ENCODE results near the gene FKBP7. TPM values are rescaled to one million over a fixed set of nuclear protein-coding genes. Genes with fewer than 3 reads are reported as not detected.

The FKBP7 gene
- total and polyA plus RNA-seq, 12 donors: 5.3 to 18.0 (median 8.6) TPM

DNA sequence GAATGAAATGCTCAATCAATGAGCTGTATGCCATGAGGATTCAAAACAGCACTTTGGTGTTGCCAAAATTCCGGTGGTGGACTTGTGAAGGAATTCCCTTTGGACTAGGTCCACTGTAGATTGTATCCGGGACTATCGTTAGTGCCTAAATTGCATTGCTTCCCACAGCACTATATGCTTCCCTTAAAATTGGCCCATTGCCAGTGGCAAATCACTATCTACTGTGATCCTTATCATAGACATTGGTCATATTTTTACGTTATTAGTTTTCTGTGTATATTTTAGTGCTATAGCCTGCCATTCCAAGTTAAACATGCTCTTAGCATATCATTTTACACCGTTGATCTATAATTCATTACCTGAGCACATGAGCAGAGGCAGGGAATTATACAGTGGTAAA lies 25.5 kb downstream of the FKBP7 start:
- Histone ChIP-seq H3K4me3 (no peak overlapping the region), H3K36me3 (replicated peaks in 1 of 2) (no peaks in the 10 kb centered on the region), H3K9me3 (replicated peaks in 1 of 3) (no peaks in the 10 kb centered on the region), H3K27ac (no peak overlapping the region), H3K4me1 (replicated peaks in 1 of 2) (peaks cover 0 to 27% of the 10 kb centered on the region in 2 donors), H3K27me3 (no peaks in the 10 kb centered on the region)
- intact Hi-C loops (cut with DNase I): no loop called here
- WGBS, 4 donors: 68 to 78% (median 72%) methylated on average over 5 of the region's 5 CpGs
- TF ChIP-seq, protein P1, sequence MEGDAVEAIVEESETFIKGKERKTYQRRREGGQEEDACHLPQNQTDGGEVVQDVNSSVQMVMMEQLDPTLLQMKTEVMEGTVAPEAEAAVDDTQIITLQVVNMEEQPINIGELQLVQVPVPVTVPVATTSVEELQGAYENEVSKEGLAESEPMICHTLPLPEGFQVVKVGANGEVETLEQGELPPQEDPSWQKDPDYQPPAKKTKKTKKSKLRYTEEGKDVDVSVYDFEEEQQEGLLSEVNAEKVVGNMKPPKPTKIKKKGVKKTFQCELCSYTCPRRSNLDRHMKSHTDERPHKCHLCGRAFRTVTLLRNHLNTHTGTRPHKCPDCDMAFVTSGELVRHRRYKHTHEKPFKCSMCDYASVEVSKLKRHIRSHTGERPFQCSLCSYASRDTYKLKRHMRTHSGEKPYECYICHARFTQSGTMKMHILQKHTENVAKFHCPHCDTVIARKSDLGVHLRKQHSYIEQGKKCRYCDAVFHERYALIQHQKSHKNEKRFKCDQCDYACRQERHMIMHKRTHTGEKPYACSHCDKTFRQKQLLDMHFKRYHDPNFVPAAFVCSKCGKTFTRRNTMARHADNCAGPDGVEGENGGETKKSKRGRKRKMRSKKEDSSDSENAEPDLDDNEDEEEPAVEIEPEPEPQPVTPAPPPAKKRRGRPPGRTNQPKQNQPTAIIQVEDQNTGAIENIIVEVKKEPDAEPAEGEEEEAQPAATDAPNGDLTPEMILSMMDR (IDR thresholded peaks at IDR 0.05): no peak
- TF ChIP-seq POLR2A (IDR thresholded peaks at IDR 0.05): no peak
- no peak for DNase-seq

DNA sequence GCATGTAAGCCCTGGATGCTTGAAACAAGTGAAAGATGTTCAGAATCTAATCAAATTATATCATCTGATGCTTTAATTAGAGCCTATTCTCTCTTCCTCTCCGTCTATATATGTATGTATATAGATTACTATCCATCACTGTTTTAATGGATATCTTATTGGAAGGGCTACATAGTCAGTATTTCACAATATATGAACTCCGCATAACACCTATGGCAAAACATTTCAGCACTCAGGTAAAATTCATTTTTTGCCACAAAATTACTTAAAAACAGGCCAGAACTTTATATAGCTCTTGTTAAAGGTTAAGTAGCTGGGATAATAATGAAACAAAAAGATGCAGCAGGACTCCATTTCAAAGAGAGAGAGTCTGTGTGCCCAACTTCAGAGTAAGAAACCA lies 26.1 kb downstream of the FKBP7 start:
- H3K27me3 ChIP-seq: no peaks in the 10 kb centered on the region
- H3K27ac ChIP-seq: peak overlapping the region in 2 of 5 donors; percentile 96 to 97
- no peak for TF ChIP-seq POLR2A (IDR thresholded peaks at IDR 0.05)
- TF ChIP-seq, protein P1 (IDR thresholded peaks at IDR 0.05): no peak
- no peak for DNase-seq
- H3K4me3 ChIP-seq: no peak overlapping the region
- peaks cover 0 to 1% of the 10 kb centered on the region in 2 donors for H3K36me3 ChIP-seq (replicated peaks in 1 of 2)
- 92 to 98% (median 96%) methylated on average over 2 of the region's 2 CpGs for WGBS, 4 donors
- H3K9me3 ChIP-seq (replicated peaks in 1 of 3): no peaks in the 10 kb centered on the region
- intact Hi-C loops (cut with DNase I): no loop called here
- H3K4me1 ChIP-seq (replicated peaks in 1 of 2): peaks cover 0 to 27% of the 10 kb centered on the region in 2 donors

DNA sequence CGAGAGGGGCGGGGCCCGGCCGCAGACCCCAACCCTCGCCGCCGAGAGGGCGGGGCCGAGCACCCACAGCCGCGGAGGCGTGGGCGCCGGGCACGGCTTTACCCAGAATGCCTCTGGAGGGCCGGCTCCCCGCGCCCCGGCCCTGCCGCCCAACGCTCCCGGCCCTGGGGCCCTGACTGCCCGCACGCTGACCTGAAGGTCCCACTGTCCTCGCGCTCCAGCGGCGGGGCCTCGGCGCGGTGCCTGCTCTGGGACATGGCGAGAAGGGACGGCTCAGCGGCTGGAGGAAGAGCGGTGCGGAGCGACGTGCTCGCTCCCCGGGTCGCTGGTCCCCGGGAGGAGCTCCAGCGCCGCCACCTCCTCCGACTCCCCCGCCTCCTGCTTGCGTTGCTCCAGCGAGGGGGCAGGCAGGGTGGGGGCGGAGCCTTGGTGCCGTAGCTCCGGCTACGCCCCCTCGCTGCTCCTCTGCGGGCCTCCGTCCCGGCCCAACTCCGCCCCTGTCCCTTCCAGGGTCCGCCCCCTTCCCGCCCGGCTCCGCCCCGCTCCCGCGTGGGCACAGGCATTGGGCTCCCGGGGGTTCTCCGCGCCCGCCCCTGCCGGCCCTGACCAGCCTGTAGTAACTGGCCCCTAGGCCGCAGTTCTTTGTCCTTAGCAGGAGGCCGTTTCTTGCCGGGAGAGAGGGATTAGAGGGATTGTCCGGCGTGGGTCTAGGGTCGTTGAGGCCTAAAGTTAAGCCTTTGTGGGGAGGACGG lies 27.4 kb downstream of the FKBP7 start, which contains the start of the genes PJVK and PRKRA:
Gene PJVK, plus strand, starts transcription at position 605 of the 752 bp plus-strand sequence. CDS start 2,032 bp downstream, outside the sequence.
Gene PRKRA, minus strand, starts transcription at position 402 of the 752 bp plus-strand sequence. Its CDS starts 145 bp downstream, at position 257.
- Histone ChIP-seq H3K4me1 (replicated peaks in 1 of 2) (peaks cover 0 to 27% of the 10 kb centered on the region in 2 donors), H3K27ac (peak within 1 kb of the TSS; percentile 90 to 98 (median 96)), H3K9me3 (replicated peaks in 1 of 3) (no peaks in the 10 kb centered on the region), H3K27me3 (no peaks in the 10 kb centered on the region), H3K4me3 (peak within 1 kb of the TSS; percentile 47 to 81 (median 67)), H3K36me3 (replicated peaks in 1 of 2) (peaks cover 0 to 11% of the 10 kb centered on the region in 2 donors)
- intact Hi-C loops (cut with DNase I): no loop called here
- DNase-seq: peak; percentile 97 to 99 (median 98)
- WGBS, 4 donors: 0 to 6% (median 1%) methylated on average over 5 to 76 of the region's 76 CpGs
- peak; percentile 78 to 93 for TF ChIP-seq POLR2A (IDR thresholded peaks at IDR 0.05)
- TF ChIP-seq, protein P1 (IDR thresholded peaks at IDR 0.05): peak in 2 of 6 experiments; percentile 2 to 25

DNA sequence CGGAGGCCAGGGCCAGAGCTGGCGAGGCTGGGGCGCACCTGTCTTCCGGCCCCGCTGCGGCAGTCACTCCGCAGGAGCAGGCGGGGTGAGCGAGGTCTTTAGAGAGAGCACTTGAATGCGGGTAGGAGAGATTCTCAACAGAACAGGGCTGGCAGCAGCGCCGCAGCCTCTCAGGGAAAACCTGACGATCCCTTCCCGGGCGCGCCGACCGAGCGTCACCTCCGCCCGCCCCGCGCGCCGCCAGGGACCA lies 28.0 kb downstream of the FKBP7 start:
- H3K27me3 ChIP-seq: no peaks in the 10 kb centered on the region
- DNase-seq: peak in 2 of 7 donors; percentile 75
- intact Hi-C loops (cut with DNase I): no loop called here
- peaks cover 0 to 16% of the 10 kb centered on the region in 2 donors for H3K36me3 ChIP-seq (replicated peaks in 1 of 2)
- 0% methylated on average over 6 to 25 of the region's 25 CpGs for WGBS, 4 donors
- TF ChIP-seq, protein P1 (IDR thresholded peaks at IDR 0.05): no peak
- TF ChIP-seq POLR2A (IDR thresholded peaks at IDR 0.05): no peak
- peak overlapping the region; percentile 74 to 98 (median 96) for H3K27ac ChIP-seq
- H3K9me3 ChIP-seq (replicated peaks in 1 of 3): no peaks in the 10 kb centered on the region
- peak overlapping the region; percentile 47 to 81 (median 67) for H3K4me3 ChIP-seq
- H3K4me1 ChIP-seq (replicated peaks in 1 of 2): peaks cover 0 to 27% of the 10 kb centered on the region in 2 donors
